Omental fat pad (tissue), 4 donors: ENCODE results near the gene B9D1. TPM values are rescaled to one million over a fixed set of nuclear protein-coding genes. Genes with fewer than 3 reads are reported as not detected.

Experiments
- ATAC-seq: fragments of 150-250 bp; one replicate; pipeline ENCODE4 v1.9.1; 2016; ENCODE audit warnings: mild to moderate bottlenecking, moderate library complexity; ENCODE audit not compliant: low FRiP score
- DNase-seq: peaks from one replicate; pipeline ENCODE4 v3.0.0-alpha.2; 2019; ENCODE audit warnings: low spot score
- total RNA-seq, 4 donors: library from RNA; depleted of rRNA; stranded (reverse); fragments of >200 nt; gene quantifications; one replicate each; pipeline ENCODE4 v1.1.0, GENCODE V29; 2016
- TF ChIP-seq, protein P1 (sequence below), 3 donors: fragments of 450-650 bp; IDR thresholded peaks; one replicate each; pipeline ENCODE4 v1.5.1; 2016 to 2017; ENCODE audit warnings: antibody characterized with exemption in 3 of 3, mild to moderate bottlenecking in 3 of 3, moderate library complexity in 2 of 3

Gene B9D1
- total RNA-seq, 4 donors from 2014 or later: 8.0 to 27.4 (median 18.3) TPM

DNA sequence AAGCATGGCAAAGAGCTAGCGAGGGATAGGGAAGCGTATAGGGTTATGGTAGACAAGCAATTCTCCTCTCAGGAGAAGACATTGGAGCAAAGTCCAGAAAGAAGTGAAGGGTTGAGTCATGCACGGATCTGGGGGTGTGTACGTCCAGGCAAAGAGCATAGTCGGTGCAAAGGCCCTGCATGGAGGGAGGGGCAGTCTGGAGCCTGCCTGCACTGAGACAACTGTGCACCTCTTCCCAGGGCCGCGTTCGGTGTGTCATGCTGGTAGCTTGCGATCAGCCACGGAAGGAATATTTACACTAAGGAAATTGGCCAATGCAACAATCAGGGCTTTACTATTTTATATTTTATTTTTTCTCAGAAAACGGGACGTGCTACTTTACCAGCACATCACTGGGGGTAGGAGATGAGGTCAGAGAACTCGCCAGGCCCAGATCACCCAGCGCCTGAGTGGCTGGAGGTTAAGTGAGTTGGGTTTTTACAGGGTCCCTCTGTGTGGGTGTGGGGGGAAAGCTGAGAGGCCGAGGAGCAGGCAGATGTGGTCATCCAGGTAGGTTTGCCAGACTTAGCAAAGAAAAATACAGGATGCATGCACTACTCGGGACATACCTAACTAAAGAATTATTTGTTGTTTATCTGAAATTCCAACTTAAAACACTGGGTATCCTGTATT is 6.7 kb upstream of the B9D1 start:
- TF ChIP-seq, protein P1, sequence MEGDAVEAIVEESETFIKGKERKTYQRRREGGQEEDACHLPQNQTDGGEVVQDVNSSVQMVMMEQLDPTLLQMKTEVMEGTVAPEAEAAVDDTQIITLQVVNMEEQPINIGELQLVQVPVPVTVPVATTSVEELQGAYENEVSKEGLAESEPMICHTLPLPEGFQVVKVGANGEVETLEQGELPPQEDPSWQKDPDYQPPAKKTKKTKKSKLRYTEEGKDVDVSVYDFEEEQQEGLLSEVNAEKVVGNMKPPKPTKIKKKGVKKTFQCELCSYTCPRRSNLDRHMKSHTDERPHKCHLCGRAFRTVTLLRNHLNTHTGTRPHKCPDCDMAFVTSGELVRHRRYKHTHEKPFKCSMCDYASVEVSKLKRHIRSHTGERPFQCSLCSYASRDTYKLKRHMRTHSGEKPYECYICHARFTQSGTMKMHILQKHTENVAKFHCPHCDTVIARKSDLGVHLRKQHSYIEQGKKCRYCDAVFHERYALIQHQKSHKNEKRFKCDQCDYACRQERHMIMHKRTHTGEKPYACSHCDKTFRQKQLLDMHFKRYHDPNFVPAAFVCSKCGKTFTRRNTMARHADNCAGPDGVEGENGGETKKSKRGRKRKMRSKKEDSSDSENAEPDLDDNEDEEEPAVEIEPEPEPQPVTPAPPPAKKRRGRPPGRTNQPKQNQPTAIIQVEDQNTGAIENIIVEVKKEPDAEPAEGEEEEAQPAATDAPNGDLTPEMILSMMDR (IDR thresholded peaks at IDR 0.05): no peak
- ATAC-seq: no peak
- peak; percentile 20 for DNase-seq

DNA sequence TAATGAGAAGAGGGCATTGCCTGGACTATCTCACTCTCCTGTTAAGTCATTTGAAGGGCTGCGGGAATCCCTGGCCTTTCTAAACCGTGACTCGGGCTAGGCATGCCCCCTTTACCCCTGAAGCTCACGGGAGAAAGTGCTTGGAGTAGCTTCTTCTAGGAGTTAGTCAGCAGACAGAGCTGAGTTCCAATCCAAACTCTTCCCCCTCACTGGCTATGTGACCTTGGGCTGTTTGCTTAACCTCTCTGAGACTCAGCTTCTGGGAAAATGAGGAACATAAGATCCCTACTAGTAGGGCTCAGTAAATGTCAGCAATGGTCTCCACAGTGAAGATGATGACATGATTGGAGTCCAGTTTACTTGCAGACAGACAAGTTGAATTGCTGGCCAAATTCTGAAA is 5.7 kb upstream of the B9D1 start:
- ATAC-seq (no peak), DNase-seq (no peak)
- TF ChIP-seq, protein P1 (IDR thresholded peaks at IDR 0.05): no peak

DNA sequence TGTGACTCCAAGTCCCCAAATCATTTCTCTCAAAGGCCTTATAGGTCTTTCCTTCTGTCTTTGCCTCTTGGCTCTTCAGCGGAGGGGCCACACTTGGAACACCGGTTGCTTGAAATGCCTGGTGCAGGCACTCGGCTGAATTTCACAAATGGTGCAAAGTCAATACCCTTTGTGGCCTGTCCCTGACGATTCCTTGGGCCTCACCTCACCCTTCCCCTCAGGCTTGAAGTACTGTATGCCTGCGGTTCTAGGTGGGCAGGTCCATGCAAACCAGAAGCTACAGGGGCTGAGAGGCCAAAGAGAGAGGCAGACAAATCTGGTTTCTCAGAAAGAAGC is 4.1 kb upstream of the B9D1 start:
- TF ChIP-seq, protein P1 (IDR thresholded peaks at IDR 0.05): no peak
- DNase-seq (no peak), ATAC-seq (no peak)

DNA sequence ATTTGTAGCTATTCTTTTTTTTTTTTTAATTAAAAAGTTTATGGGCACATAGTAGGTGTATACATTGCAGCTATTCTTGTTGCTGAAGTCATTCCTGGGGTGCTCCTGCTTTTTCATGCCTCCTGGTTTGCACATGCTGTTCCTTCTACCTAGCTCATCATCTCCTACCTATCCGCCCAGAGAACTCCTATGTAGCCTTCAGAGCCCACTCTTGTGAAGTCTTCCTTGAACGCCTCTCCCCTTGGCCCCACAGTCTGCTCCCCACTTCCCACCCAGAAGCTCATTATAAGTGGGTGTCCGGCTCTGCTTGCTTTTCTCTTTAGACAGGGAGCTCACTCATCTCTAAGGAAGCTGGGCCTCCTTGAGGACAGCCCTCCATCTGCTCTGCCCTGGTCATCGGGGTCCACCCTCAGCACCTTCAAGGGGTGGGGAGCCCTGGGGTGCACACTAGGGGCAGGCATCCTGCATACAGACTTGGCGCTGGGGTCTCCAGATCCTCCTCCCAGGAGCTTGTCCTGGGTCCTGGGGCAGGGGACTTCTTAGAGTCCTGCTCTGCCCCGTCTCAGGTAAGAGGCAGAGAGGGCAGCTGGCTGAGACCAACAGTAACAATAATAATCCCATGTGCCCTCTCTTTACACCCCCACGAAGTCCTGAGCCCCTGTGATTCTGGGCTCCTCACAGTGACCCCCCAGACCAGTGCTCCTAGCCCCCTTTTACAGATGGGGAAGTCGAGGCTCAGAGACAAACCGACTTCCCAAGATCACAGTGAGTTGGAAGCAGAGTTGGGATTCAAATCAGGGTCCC is 3.5 kb upstream of the B9D1 start:
- ATAC-seq (no peak), DNase-seq (no peak)
- TF ChIP-seq, protein P1 (IDR thresholded peaks at IDR 0.05): no peak

DNA sequence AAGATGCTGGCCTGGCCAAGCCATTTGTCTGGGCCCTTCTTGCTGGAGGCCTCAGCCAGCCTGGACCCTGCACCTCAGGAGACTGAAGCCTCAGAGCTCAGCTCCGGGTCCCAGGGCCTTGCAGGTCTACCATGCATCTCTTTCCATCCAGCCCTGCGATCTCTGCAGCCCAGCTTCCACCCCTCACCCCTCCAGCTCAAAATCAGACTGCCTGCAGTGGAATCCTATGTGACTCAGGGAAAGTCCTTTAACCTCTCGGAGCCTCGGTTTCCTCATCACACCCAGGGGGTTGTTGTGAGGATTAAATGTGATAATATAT is 2.9 kb upstream of the B9D1 start:
- TF ChIP-seq, protein P1 (IDR thresholded peaks at IDR 0.05): no peak
- ATAC-seq (no peak), DNase-seq (no peak)

DNA sequence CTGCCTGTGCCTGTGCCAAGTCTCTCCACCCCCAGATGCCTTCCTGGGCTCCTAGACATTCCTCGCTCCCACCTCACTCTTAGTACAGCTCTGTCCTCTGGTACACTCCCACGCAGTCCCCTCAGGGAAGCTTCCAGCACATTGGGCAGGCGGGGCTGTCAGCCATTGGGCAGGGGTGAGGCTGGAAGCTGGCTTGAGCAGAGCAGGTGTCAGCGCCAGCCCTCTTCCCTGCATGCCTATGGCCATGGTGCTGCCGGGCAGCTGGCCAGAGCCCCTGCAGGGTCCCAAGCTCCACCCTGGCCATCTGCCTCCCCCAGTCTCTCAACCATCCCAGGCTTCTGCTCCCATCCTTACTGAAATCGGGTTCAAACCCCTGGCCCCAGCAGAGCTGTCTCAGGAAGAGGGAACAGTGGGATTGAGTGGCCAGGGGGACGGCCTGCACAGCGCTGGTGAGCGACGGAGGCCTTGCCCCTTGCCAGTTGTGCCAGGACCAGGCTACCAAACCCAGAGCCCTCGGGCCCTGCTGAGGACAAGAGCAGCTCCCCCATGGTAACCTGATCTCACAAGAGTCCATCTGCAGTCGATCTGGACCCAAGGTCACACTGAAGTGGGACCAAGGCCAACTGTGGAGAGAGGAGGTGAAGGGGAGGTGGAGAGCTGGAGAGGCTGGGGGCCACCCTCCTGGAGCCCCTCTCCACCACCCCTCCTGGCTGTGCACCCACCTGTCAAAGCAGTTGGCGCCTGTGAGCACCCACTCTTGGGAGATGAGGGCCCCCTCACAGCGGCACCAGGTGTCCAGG is 2.4 kb upstream of the B9D1 start:
- DNase-seq: no peak
- ATAC-seq: no peak

More for the DNA sequence above, 2.4 kb upstream of the B9D1 start:
- TF ChIP-seq, protein P1 (IDR thresholded peaks at IDR 0.05): no peak
